ENCODE measurements around the gene ALK.

DNA sequence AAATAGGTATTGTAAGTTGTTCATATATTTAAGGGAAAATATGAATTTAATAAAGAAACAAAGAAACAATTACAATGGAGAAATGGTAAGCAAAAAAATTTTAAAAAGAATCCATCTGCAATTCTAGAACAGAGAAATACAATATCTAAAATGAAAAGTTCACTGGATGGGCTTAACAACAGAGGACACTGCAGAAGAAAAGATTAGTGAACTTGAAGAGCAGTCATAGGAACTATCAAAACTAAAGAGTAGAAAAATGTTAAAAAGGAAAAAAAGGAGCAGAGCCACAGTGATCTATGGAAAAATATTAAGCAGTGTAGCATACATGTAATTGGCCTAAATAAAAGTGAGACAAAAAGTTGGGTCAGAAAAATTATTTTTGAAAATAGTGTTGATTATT lies 83.5 kb downstream of the ALK start:
- no peak for TF ChIP-seq YY1 (IDR thresholded peaks at IDR 0.05; ENCODE audit: insufficient read depth, insufficient read length)
- no peak for TF ChIP-seq ZNF274 (IDR thresholded peaks at IDR 0.05; ENCODE audit: low read depth, low read length)
- no peak for TF ChIP-seq SUZ12 (IDR thresholded peaks at IDR 0.05; ENCODE audit: extremely low read depth, insufficient read depth, insufficient read length)

Data from NT2/D1 (cell line).